Keratinocyte (primary cell): Measurements from ENCODE around the gene GCC2. TPM values are rescaled to one million over a fixed set of nuclear protein-coding genes. Genes with fewer than 3 reads are reported as not detected.

Experiments
- DNase-seq: peaks from one replicate; pipeline ENCODE4 v3.0.0-alpha.2; 2011; ENCODE audit warnings: low read depth, missing footprints, low spot score
- FAIRE-seq: peaks from 2 replicates; lab custom pipeline; 2011; peaks lifted over from hg19 to GRCh38; lab: Jason Lieb, UNC
- H2AFZ ChIP-seq: 2 replicates; pipeline ENCODE4 v1.6.0; 2012; ENCODE audit warnings: low read length, control low read depth, inconsistent platforms; ENCODE audit not compliant: control insufficient read depth
- H3K27ac ChIP-seq: 2 replicates; pipeline ENCODE4 v1.5.1; 2011; ENCODE audit warnings: low read length; ENCODE audit not compliant: control insufficient read depth, insufficient read depth
- H3K27me3 ChIP-seq: 3 replicates; pipeline ENCODE4 v1.6.0; 2011; ENCODE audit warnings: low read length; ENCODE audit not compliant: control insufficient read depth, insufficient read depth; ENCODE audit errors: extremely low read depth
- H3K36me3 ChIP-seq, 2 experiments: 2 replicates in 1 of 2; 3 replicates in 1 of 2; pipeline ENCODE4 v1.5.1; 2011; ENCODE audit warnings: low read length in 2 of 2, mild to moderate bottlenecking in 1 of 2; ENCODE audit not compliant: control insufficient read depth in 2 of 2, insufficient read depth in 2 of 2; ENCODE audit errors: extremely low read depth in 1 of 2
- H3K4me1 ChIP-seq: 3 replicates; pipeline ENCODE4 v1.5.1; 2011; ENCODE audit warnings: low read length; ENCODE audit not compliant: control insufficient read depth, insufficient read depth; ENCODE audit errors: extremely low read depth
- H3K4me2 ChIP-seq: 3 replicates; pipeline ENCODE4 v1.6.0; 2011; ENCODE audit warnings: low read depth, low read length; ENCODE audit not compliant: control insufficient read depth, insufficient read depth; ENCODE audit errors: extremely low read depth
- H3K4me3 ChIP-seq, 3 experiments: fragments of 200-600 bp in 1 of 3; sonication (generic) in 1 of 3; 2 replicates in 2 of 3; 3 replicates in 1 of 3; pipeline ENCODE4 v1.5.1; 2011 to 2016; ENCODE audit warnings: low read length in 3 of 3, mild to moderate bottlenecking in 3 of 3, control low read depth in 2 of 3, inconsistent platforms in 1 of 3, low read depth in 1 of 3, mixed read lengths in 1 of 3, mixed run types in 1 of 3, moderate library complexity in 1 of 3; ENCODE audit not compliant: control insufficient read depth in 2 of 3, insufficient read depth in 2 of 3; ENCODE audit errors: extremely low read depth in 1 of 3
- H3K79me2 ChIP-seq: 2 replicates; pipeline ENCODE4 v1.6.0; 2012; ENCODE audit warnings: low read length; ENCODE audit not compliant: control insufficient read depth, insufficient read depth
- H3K9ac ChIP-seq: 3 replicates; pipeline ENCODE4 v1.6.0; 2011; ENCODE audit warnings: low read length; ENCODE audit not compliant: control insufficient read depth, insufficient read depth; ENCODE audit errors: extremely low read depth
- H3K9me1 ChIP-seq: 3 replicates; pipeline ENCODE4 v1.6.0; 2011; ENCODE audit warnings: low read length; ENCODE audit not compliant: control insufficient read depth, insufficient read depth; ENCODE audit errors: extremely low read depth
- H3K9me3 ChIP-seq: 2 replicates; pipeline ENCODE4 v1.5.1; 2012; ENCODE audit warnings: low read depth, low read length; ENCODE audit not compliant: control insufficient read depth
- H4K20me1 ChIP-seq: 3 replicates; pipeline ENCODE4 v1.6.0; 2011; ENCODE audit warnings: low read length; ENCODE audit not compliant: control insufficient read depth, insufficient read depth; ENCODE audit errors: extremely low read depth
- CTCF ChIP-seq, 3 experiments: IDR thresholded peaks in 1 of 3; conservative IDR thresholded peaks in 1 of 3; optimal IDR thresholded peaks in 1 of 3; 2 replicates in 2 of 3; 3 replicates in 1 of 3; pipeline versions ENCODE3 to v1.5.1; 2011; ENCODE audit warnings: low read length in 3 of 3, mild to moderate bottlenecking in 3 of 3, moderate library complexity in 2 of 3, control low read depth in 1 of 3, inconsistent platforms in 1 of 3; ENCODE audit not compliant: insufficient read depth in 2 of 3; ENCODE audit errors: extremely low read depth in 1 of 3
- EZH2 ChIP-seq: IDR thresholded peaks from one replicate; pipeline ENCODE4 v1.6.1; 2012; ENCODE audit warnings: inconsistent platforms, mild to moderate bottlenecking, low read length, moderate library complexity
- dilution Hi-C: fragments of 300-500 bp; cut with MboI; formaldehyde crosslinking; loops from one replicate; pipeline ENCODE4 v1.7.0; 2020; ENCODE audit warnings: low sequenced_read_pairs; ENCODE audit not compliant: extremely low pct_ligation_motif_present
- polyA plus RNA-seq, 5 experiments: library from polyadenylated mRNA; depleted of rRNA in 3 of 5; stranded (reverse) in 3 of 5; stranded (forward) in 1 of 5; unstranded in 1 of 5; fragments of >200 nt; gene quantifications; 1 replicate in 1 of 5; 2 replicates in 3 of 5; 3 replicates in 1 of 5; pipeline versions ENCODE4 v1.2.1 to v1.2.3, GENCODE V29; 2011 to 2012; ENCODE audit warnings: missing spikeins in 2 of 5, low read depth in 1 of 5, low replicate concordance in 1 of 5

The GCC2 gene
- polyA plus RNA-seq, 1 donor (not counting 4 experiments of a cell fraction or from before 2014, with no cell fraction given), result 8.4 TPM

GRCh38 chr2:108413711-108414095, 35.3 kb upstream of the GCC2 start:
- no peak overlapping the region for H2AFZ ChIP-seq
- no peaks in the 10 kb centered on the region for H3K79me2 ChIP-seq
- H3K27me3 ChIP-seq, result no peaks in the 10 kb centered on the region
- H3K4me1 ChIP-seq, result peaks cover 24% of the 10 kb centered on the region
- no peak for TF ChIP-seq CTCF (optimal IDR thresholded peaks at IDR 0.05 in 1 of 3, IDR thresholded peaks at IDR 0.05 in 1 of 3, conservative IDR thresholded peaks at IDR 0.05 in 1 of 3; ENCODE audit: extremely low read depth in 1 of 3, insufficient read depth in 2 of 3, low read length in 3 of 3)
- TF ChIP-seq EZH2, result no peak
- H3K27ac ChIP-seq, result peak overlapping the region; percentile 65
- no peaks in the 10 kb centered on the region for H3K9me3 ChIP-seq
- no peaks in the 10 kb centered on the region for H3K9me1 ChIP-seq
- H3K9ac ChIP-seq, result no peak overlapping the region
- DNase-seq, result no peak
- H3K4me2 ChIP-seq, result peak overlapping the region; percentile 61
- H4K20me1 ChIP-seq, result no peaks in the 10 kb centered on the region
- no peaks in the 10 kb centered on the region for H3K36me3 ChIP-seq
- FAIRE-seq, result no peak
- peak overlapping the region in 1 of 3 experiments; percentile 29 for H3K4me3 ChIP-seq
- dilution Hi-C loops, result no loop called here

GRCh38 chr2:108414256-108414876, 34.6 kb upstream of the GCC2 start:
- no peak overlapping the region for H3K27ac ChIP-seq
- peak; percentile 65 for FAIRE-seq
- no peak overlapping the region for H3K4me2 ChIP-seq
- H4K20me1 ChIP-seq, result no peaks in the 10 kb centered on the region
- peaks cover 24% of the 10 kb centered on the region for H3K4me1 ChIP-seq
- H3K9me1 ChIP-seq, result no peaks in the 10 kb centered on the region
- DNase-seq, result no peak
- no peak overlapping the region for H3K9ac ChIP-seq
- no peaks in the 10 kb centered on the region for H3K27me3 ChIP-seq
- no peak for TF ChIP-seq EZH2
- no peaks in the 10 kb centered on the region for H3K79me2 ChIP-seq
- dilution Hi-C loops, result no loop called here
- H3K4me3 ChIP-seq, result no peak overlapping the region
- H3K36me3 ChIP-seq, result no peaks in the 10 kb centered on the region
- no peaks in the 10 kb centered on the region for H3K9me3 ChIP-seq
- H2AFZ ChIP-seq, result no peak overlapping the region

GRCh38 chr2:108414945-108415344, 34.1 kb upstream of the GCC2 start:
- dilution Hi-C loops, result no loop called here
- Histone ChIP-seq H4K20me1 (no peaks in the 10 kb centered on the region), H3K4me2 (no peak overlapping the region), H3K79me2 (no peaks in the 10 kb centered on the region), H3K9me3 (no peaks in the 10 kb centered on the region), H3K9me1 (no peaks in the 10 kb centered on the region), H3K9ac (no peak overlapping the region), H3K27me3 (no peaks in the 10 kb centered on the region), H3K4me3 (no peak overlapping the region), H3K27ac (no peak overlapping the region), H3K4me1 (peaks cover 24% of the 10 kb centered on the region), H3K36me3 (no peaks in the 10 kb centered on the region), H2AFZ (no peak overlapping the region)
- TF ChIP-seq CTCF (optimal IDR thresholded peaks at IDR 0.05 in 1 of 3, IDR thresholded peaks at IDR 0.05 in 1 of 3, conservative IDR thresholded peaks at IDR 0.05 in 1 of 3; ENCODE audit: extremely low read depth in 1 of 3, insufficient read depth in 2 of 3, low read length in 3 of 3) (no peak), EZH2 (no peak)
- FAIRE-seq (peak; percentile 13), DNase-seq (no peak)
